Measurements from ENCODE around the gene RPS21.

Gene RPS21

DNA sequence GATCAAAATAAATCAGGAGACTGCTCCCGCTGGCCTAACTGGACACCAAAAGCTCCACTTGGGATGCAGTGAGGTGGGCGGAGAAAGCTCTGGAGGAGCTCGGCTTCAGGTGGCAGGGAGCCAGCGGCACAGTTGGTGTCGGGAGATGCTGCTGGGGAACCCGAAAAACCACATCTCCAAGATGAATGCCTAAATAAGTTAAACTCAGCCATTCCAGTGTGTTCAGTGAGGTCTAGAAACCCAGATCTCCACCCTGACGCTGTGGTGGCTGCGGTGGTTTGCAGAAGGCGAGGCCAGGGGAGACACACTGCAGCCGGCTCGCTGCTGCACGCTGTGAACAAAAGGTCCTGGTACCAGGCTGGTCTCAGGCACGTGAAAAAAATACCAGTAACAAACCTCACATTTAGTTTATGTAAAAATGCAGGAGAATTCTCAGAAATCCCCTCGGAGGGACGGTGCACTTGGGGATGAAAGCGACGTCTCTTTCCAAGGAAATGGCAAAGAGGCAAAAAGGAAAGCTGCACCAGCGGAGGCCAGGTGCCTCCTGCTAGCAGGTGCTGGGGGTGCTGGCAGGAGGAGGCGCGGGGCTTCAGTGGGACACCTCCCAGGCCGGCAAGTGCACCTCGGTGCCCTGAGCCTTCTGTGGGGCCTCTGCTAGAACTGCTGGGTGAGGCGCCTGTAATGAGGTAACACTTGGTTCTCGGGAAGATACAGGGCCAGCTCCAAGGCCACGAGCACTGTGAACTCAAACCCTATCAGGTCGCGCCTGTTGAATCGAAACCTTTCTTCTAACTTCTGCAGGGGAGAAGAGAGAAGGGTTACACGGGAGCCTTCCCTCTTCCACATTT, 3.6 kb downstream of the RPS21 start:
- H3K27me3 Mint-ChIP-seq: no peaks in the 10 kb centered on the region
- no peaks in the 10 kb centered on the region for H3K9me3 Mint-ChIP-seq
- H3K36me3 Mint-ChIP-seq: peaks cover 32% of the 10 kb centered on the region
- DNase-seq: no peak
- H3K4me1 Mint-ChIP-seq: peaks cover 26% of the 10 kb centered on the region
- no peak overlapping the region for H3K27ac Mint-ChIP-seq
- CTCF ChIA-PET: interaction anchor here (0.6 to 2.1 kb wide), 3 partner anchors 19 to 105 kb away, joined by 3 to 8 read pairs (median 4); no protein-coding TSS in a partner anchor
- no peak overlapping the region for H3K4me3 Mint-ChIP-seq

DNA sequence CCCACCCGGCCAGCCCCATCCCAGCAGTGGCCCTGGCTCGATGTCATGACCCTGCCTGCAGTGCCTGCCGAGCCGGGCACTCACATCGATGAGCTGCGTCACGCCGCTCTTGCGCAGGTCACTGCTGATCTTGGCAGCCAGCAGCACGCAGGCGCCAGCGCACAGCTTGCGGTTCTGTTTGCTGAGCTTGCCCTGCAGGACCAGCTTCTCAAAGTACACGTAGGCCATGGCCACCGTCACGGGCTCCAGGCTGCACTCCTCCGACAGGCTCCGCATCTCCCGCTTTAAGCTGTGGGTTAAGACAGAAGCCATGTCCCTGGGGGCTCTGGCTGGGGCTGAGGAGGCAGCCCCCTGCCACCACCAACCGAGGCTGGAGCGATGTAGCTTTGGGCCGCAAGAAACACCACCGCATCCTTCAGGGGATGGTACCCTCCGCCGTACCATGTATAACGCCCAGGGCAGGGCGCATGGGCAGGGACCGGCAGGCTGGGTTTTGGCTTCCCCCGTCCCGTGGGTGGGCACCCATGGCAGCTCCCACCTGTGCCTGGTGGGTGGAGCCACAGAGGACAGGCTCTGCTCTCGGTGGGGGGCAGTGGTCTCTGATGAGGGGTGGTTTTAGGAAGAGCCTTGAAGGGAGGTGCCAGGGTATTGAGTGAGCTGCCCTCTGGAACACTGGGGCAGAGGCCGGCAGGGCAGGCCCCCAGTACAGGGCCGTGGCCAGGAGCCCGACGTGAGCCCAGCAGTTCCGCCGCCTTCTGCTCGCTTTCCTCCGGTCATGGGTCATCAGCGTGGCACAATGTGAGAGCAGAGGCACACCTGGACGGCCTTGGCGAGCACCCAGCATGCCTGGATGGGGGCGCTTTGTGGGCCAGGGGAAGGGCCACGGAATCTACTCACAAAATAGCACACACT, 4.5 kb downstream of the RPS21 start:
- no peak overlapping the region for H3K27ac Mint-ChIP-seq
- H3K27me3 Mint-ChIP-seq: no peaks in the 10 kb centered on the region
- DNase-seq: no peak
- H3K36me3 Mint-ChIP-seq: peaks cover 32% of the 10 kb centered on the region
- CTCF ChIA-PET: interaction anchor here (1.2 kb wide), 1 partner anchor 18 kb away, joined by 4 read pairs; no protein-coding TSS in a partner anchor
- peaks cover 22% of the 10 kb centered on the region for H3K4me1 Mint-ChIP-seq
- H3K9me3 Mint-ChIP-seq: no peaks in the 10 kb centered on the region
- H3K4me3 Mint-ChIP-seq: no peak overlapping the region

- peaks cover 32% of the 10 kb centered on the region for H3K36me3 Mint-ChIP-seq
- no peak for DNase-seq
- peaks cover 22% of the 10 kb centered on the region for H3K4me1 Mint-ChIP-seq
- no peak overlapping the region for H3K27ac Mint-ChIP-seq
- no peaks in the 10 kb centered on the region for H3K27me3 Mint-ChIP-seq
- H3K9me3 Mint-ChIP-seq: no peaks in the 10 kb centered on the region
- no peak overlapping the region for H3K4me3 Mint-ChIP-seq
- CTCF ChIA-PET: interaction anchor here (1.2 kb wide), 1 partner anchor 18 kb away, joined by 4 read pairs; no protein-coding TSS in a partner anchor
Measured at GRCh38 chr20:62392077-62392418, 5.1 kb downstream of the RPS21 start.

GRCh38 chr20:62392621-62393334, 5.9 kb downstream of the RPS21 start:
- no peak for DNase-seq
- CTCF ChIA-PET: interaction anchor here (1.4 to 1.9 kb wide), 2 partner anchors 11 to 17 kb away, joined by 3 to 4 read pairs; no protein-coding TSS in a partner anchor
- no peak overlapping the region for H3K27ac Mint-ChIP-seq
- no peak overlapping the region for H3K4me3 Mint-ChIP-seq
- H3K4me1 Mint-ChIP-seq: peaks cover 16% of the 10 kb centered on the region
- no peaks in the 10 kb centered on the region for H3K27me3 Mint-ChIP-seq
- H3K36me3 Mint-ChIP-seq: peaks cover 29% of the 10 kb centered on the region
- peaks cover 1% of the 10 kb centered on the region for H3K9me3 Mint-ChIP-seq

DNA sequence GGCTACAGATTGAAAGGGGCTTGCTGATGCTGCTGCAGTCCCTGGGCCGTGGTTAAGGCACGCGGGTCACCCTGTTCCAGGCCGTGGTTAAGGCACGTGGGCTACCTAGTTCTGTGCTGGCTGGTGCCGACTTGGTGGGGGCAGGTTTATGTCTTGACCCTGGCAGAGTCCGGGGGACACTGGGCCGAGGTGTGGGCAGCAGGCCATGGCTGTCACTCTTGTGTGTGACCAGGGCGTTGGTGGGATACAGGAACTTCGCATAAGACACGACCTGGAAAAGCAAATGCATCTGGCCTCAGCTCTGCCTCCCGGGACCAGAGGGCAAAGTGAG, 6.4 kb downstream of the RPS21 start:
- DNase-seq: no peak
- H3K9me3 Mint-ChIP-seq: peaks cover 1% of the 10 kb centered on the region
- H3K27me3 Mint-ChIP-seq: no peaks in the 10 kb centered on the region
- CTCF ChIA-PET: interaction anchor here (1.4 to 1.9 kb wide), 2 partner anchors 11 to 17 kb away, joined by 3 to 4 read pairs; no protein-coding TSS in a partner anchor
- H3K4me3 Mint-ChIP-seq: no peak overlapping the region
- peaks cover 28% of the 10 kb centered on the region for H3K36me3 Mint-ChIP-seq
- H3K27ac Mint-ChIP-seq: no peak overlapping the region
- H3K4me1 Mint-ChIP-seq: peaks cover 11% of the 10 kb centered on the region

- Mint-ChIP-seq H3K27me3 (no peaks in the 10 kb centered on the region), H3K27ac (peak overlapping the region; percentile 60), H3K4me3 (no peak overlapping the region), H3K9me3 (peaks cover 1% of the 10 kb centered on the region), H3K36me3 (peaks cover 23% of the 10 kb centered on the region), H3K4me1 (peaks cover 6% of the 10 kb centered on the region)
- no peak for DNase-seq
- CTCF ChIA-PET: interaction anchor here (1.4 to 1.9 kb wide), 2 partner anchors 12 to 16 kb away, joined by 3 to 4 read pairs; no protein-coding TSS in a partner anchor
Measured at GRCh38 chr20:62393830-62394229, 6.9 kb downstream of the RPS21 start.

- Mint-ChIP-seq H3K4me3 (no peak overlapping the region), H3K27me3 (no peaks in the 10 kb centered on the region), H3K4me1 (no peaks in the 10 kb centered on the region), H3K9me3 (peaks cover 1% of the 10 kb centered on the region), H3K36me3 (peaks cover 16% of the 10 kb centered on the region), H3K27ac (peak overlapping the region; percentile 45)
- CTCF ChIA-PET: interaction anchor here (1.4 to 1.9 kb wide), 2 partner anchors 12 to 16 kb away, joined by 3 to 4 read pairs; no protein-coding TSS in a partner anchor
- DNase-seq: no peak
Measured at GRCh38 chr20:62394248-62395245, 7.6 kb downstream of the RPS21 start.

GRCh38 chr20:62395311-62396242, 8.7 kb downstream of the RPS21 start:
- Mint-ChIP-seq H3K27me3 (no peaks in the 10 kb centered on the region), H3K4me3 (no peak overlapping the region), H3K9me3 (peaks cover 1% of the 10 kb centered on the region), H3K27ac (no peak overlapping the region), H3K4me1 (no peaks in the 10 kb centered on the region), H3K36me3 (peaks cover 7% of the 10 kb centered on the region)
- CTCF ChIA-PET: no interaction called here
- DNase-seq: no peak

- DNase-seq: no peak
- Mint-ChIP-seq H3K4me3 (no peak overlapping the region), H3K27ac (no peak overlapping the region), H3K9me3 (peaks cover 1% of the 10 kb centered on the region), H3K27me3 (no peaks in the 10 kb centered on the region), H3K4me1 (no peaks in the 10 kb centered on the region), H3K36me3 (peaks cover 12% of the 10 kb centered on the region)
- CTCF ChIA-PET: no interaction called here
Measured at GRCh38 chr20:62396367-62397239, 9.7 kb downstream of the RPS21 start.

GRCh38 chr20:62398120-62398821, 11.4 kb downstream of the RPS21 start:
- Mint-ChIP-seq H3K27ac (no peak overlapping the region), H3K36me3 (peaks cover 14% of the 10 kb centered on the region), H3K4me1 (peaks cover 1% of the 10 kb centered on the region), H3K4me3 (no peak overlapping the region), H3K27me3 (no peaks in the 10 kb centered on the region), H3K9me3 (peaks cover 1% of the 10 kb centered on the region)
- DNase-seq: no peak
- CTCF ChIA-PET: interaction anchor here (1.6 kb wide), 1 partner anchor 97 kb away, joined by 4 read pairs; no protein-coding TSS in a partner anchor

DNA sequence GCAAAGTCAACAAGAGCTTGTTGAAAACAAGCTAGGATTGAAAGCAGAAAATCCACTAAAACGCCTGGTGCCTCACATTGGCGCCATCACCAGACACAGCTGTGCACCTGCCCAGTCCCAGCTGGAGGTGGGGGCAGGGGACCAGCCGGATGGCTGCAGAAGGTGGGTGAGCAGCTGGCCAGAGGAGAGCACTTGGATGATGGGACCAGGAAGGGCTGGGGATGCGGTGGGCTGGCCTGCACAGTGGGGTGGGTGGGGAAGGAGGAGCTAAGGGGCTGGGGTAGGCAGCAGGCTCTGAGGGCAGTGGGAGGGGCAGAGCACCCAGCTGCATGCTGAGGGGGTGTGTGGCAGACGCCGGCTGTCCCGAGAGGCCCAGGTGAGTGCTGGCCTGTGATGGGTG, 13.1 kb downstream of the RPS21 start:
- H3K4me3 Mint-ChIP-seq: no peak overlapping the region
- H3K27me3 Mint-ChIP-seq: no peaks in the 10 kb centered on the region
- H3K27ac Mint-ChIP-seq: no peak overlapping the region
- no peak for DNase-seq
- peaks cover 14% of the 10 kb centered on the region for H3K36me3 Mint-ChIP-seq
- peaks cover 10% of the 10 kb centered on the region for H3K4me1 Mint-ChIP-seq
- CTCF ChIA-PET: interaction anchor here (0.7 to 1.6 kb wide), 3 partner anchors 10 to 243 kb away, joined by 3 to 4 read pairs (median 3); no protein-coding TSS in a partner anchor
- peaks cover 1% of the 10 kb centered on the region for H3K9me3 Mint-ChIP-seq
